Right lobe of liver (tissue), 6 donors: Measurements from ENCODE around the gene TMEM87B. TPM values are rescaled to one million over a fixed set of nuclear protein-coding genes. Genes with fewer than 3 reads are reported as not detected.

ENCODE experiments used
- ATAC-seq, 4 donors: fragments of 200-7000 bp; cut with Tn5 transposase; one replicate each; pipeline ENCODE4 v1.9.1; 2020; ENCODE audit warnings: mild to moderate bottlenecking in 4 of 4, moderate library complexity in 4 of 4
- DNase-seq, 3 donors: peaks; one replicate each; pipeline ENCODE4 v3.0.0-alpha.2; 2020
- H3K27ac ChIP-seq, 3 donors: fragments of 200-600 bp; one replicate each; pipeline ENCODE4 v1.8.0; 2022
- H3K27me3 ChIP-seq, 2 donors: fragments of 200-600 bp; one replicate each; pipeline ENCODE4 v1.8.0; 2022
- H3K36me3 ChIP-seq, 4 donors: fragments of 200-600 bp; sonication (generic) in 1 of 4; one replicate each; pipeline versions ENCODE4 v1.5.1 to v1.8.0; 2017 to 2022; ENCODE audit warnings: control low read depth in 1 of 4
- H3K4me1 ChIP-seq, 4 donors: fragments of 200-600 bp; sonication (generic) in 1 of 4; one replicate each; pipeline versions ENCODE4 v1.5.1 to v1.8.0; 2017 to 2022; ENCODE audit warnings: control low read depth in 1 of 4
- H3K4me3 ChIP-seq, 3 donors: fragments of 200-600 bp; one replicate each; pipeline ENCODE4 v1.8.0; 2022
- H3K9me3 ChIP-seq, 4 donors: fragments of 200-600 bp; sonication (generic) in 1 of 4; one replicate each; pipeline versions ENCODE4 v1.5.1 to v1.8.0; 2017 to 2022; ENCODE audit warnings: control low read depth in 1 of 4
- CTCF ChIP-seq, 4 donors: fragments of 200-600 bp in 3 of 4; fragments of 450-650 bp in 1 of 4; IDR thresholded peaks; one replicate each; pipeline versions ENCODE4 v1.5.1 to v1.8.0; 2016 to 2022; ENCODE audit warnings: antibody characterized with exemption in 4 of 4, mild to moderate bottlenecking in 2 of 4
- POLR2A ChIP-seq: fragments of 450-650 bp; IDR thresholded peaks from one replicate; pipeline ENCODE4 v1.6.1; 2017; ENCODE audit warnings: antibody characterized with exemption, mild to moderate bottlenecking
- WGBS: methylation state at CpG from one replicate; pipeline ENCODE4 v1.1.6; 2018; ENCODE audit warnings: low coverage, low lambda C conversion rate; ENCODE audit not compliant: insufficient coverage; ENCODE audit errors: missing lambda C conversion rate; 5-methylcytosine and 5-hydroxymethylcytosine counted together
- intact Hi-C, 2 donors: fragments of 100-400 bp; cut with DNase I; formaldehyde crosslinking; loops; one replicate each; pipeline versions ENCODE4 v1.11.2 to v1.14.1; 2022
- total RNA-seq, 6 experiments: library from RNA; depleted of rRNA in 2 of 6; stranded (reverse); fragments of >200 nt in 2 of 6; fragmentation: NEBNext Ultra II Directional in 3 of 6; extraction: Animal tissue kit (Norgen Biotek cat#: 25700) in 3 of 6; gene quantifications; one replicate each; pipeline versions ENCODE4 v1.1.0 to v1.2.4, GENCODE V29; 2016 to 2023
- donor health status: DM: no; HTN: yes; CAD: no.
- donor health status: DM: no; HTN: no; CAD: no.
- donor health status: DM: no; HTN: no; CAD: no.
- donor health status: DM: no; HTN: yes; CAD: no.
- donor health status: DM: no; HTN: yes; CAD: no.

TMEM87B gene
- total RNA-seq, 6 experiments from 2014 or later = 5.4 to 18.0 (median 8.8) TPM

- 78% methylated on average over 1 of the region's 2 CpGs for WGBS
- intact Hi-C loops = no loop called here
- ATAC-seq = no peak
Measured at GRCh38 chr2:112008910-112009485, 46.1 kb upstream of the TMEM87B start.

GRCh38 chr2:112010751-112011150 lies 44.3 kb upstream of the TMEM87B start:
- ATAC-seq (peak; percentile 50 to 56 (median 54)), DNase-seq (no peak)
- no peak overlapping the region for H3K4me3 ChIP-seq
- 81% methylated on average over 5 of the region's 10 CpGs for WGBS
- no peaks in the 10 kb centered on the region for H3K27me3 ChIP-seq
- no peaks in the 10 kb centered on the region for H3K4me1 ChIP-seq
- intact Hi-C loops = no loop called here
- H3K9me3 ChIP-seq = no peaks in the 10 kb centered on the region
- no peak overlapping the region for H3K27ac ChIP-seq
- peaks cover 0 to 51% (median 11%) of the 10 kb centered on the region in 4 donors for H3K36me3 ChIP-seq
- no peak for TF ChIP-seq CTCF (IDR thresholded peaks at IDR 0.05)
- no peak for TF ChIP-seq POLR2A

More at GRCh38 chr2:112008910-112009485, 46.1 kb upstream of the TMEM87B start:
- TF ChIP-seq CTCF (IDR thresholded peaks at IDR 0.05) = no peak
- TF ChIP-seq POLR2A = no peak
- Histone ChIP-seq H3K36me3 (peaks cover 0 to 57% (median 11%) of the 10 kb centered on the region in 4 donors), H3K4me3 (no peak overlapping the region), H3K27ac (no peak overlapping the region), H3K27me3 (no peaks in the 10 kb centered on the region), H3K4me1 (no peaks in the 10 kb centered on the region), H3K9me3 (no peaks in the 10 kb centered on the region)
- no peak for DNase-seq

- DNase-seq (no peak), ATAC-seq (no peak)
- 82% methylated on average over 4 of the region's 5 CpGs for WGBS
- H3K36me3 ChIP-seq = peaks cover 0 to 47% (median 11%) of the 10 kb centered on the region in 4 donors
- no peak overlapping the region for H3K27ac ChIP-seq
- intact Hi-C loops = no loop called here
- H3K4me1 ChIP-seq = no peaks in the 10 kb centered on the region
- H3K4me3 ChIP-seq = no peak overlapping the region
- H3K27me3 ChIP-seq = no peaks in the 10 kb centered on the region
- TF ChIP-seq POLR2A (no peak), CTCF (IDR thresholded peaks at IDR 0.05) (no peak)
- H3K9me3 ChIP-seq = no peaks in the 10 kb centered on the region
Measured at GRCh38 chr2:112012556-112012955, 42.5 kb upstream of the TMEM87B start.

- H3K4me1 ChIP-seq = no peaks in the 10 kb centered on the region
- peaks cover 0 to 12% (median 5%) of the 10 kb centered on the region in 4 donors for H3K36me3 ChIP-seq
- TF ChIP-seq POLR2A (no peak), CTCF (IDR thresholded peaks at IDR 0.05) (no peak)
- DNase-seq (no peak), ATAC-seq (no peak)
- intact Hi-C loops = no loop called here
- H3K27me3 ChIP-seq = no peaks in the 10 kb centered on the region
- H3K27ac ChIP-seq = no peak overlapping the region
- 87% methylated on average over 8 of the region's 8 CpGs for WGBS
- no peak overlapping the region for H3K4me3 ChIP-seq
- H3K9me3 ChIP-seq = no peaks in the 10 kb centered on the region
Measured at GRCh38 chr2:112018846-112019245, 36.2 kb upstream of the TMEM87B start.
